Prostate gland (tissue), 2 donors: ENCODE data around the gene KLF9. TPM values are rescaled to one million over a fixed set of nuclear protein-coding genes. Genes with fewer than 3 reads are reported as not detected.

ENCODE experiments used
- DNase-seq: peaks from one replicate; pipeline ENCODE4 v3.0.0-alpha.2; 2019; ENCODE audit warnings: low spot score
- H3K27ac ChIP-seq, 2 donors: fragments of 200-600 bp; sonication (generic); 2 replicates each; pipeline ENCODE4 v1.5.1; 2017 to 2019
- H3K27me3 ChIP-seq: fragments of 200-600 bp; sonication (generic); replicated peaks from 2 replicates; pipeline ENCODE4 v1.5.1; 2019; ENCODE audit not compliant: insufficient read depth
- H3K36me3 ChIP-seq, 2 donors: fragments of 200-600 bp; sonication (generic); 1 replicate in 1 of 2; 2 replicates in 1 of 2; pipeline versions ENCODE4 v1.5.1 to v1.8.1; 2017 to 2019
- H3K4me1 ChIP-seq: fragments of 200-600 bp; sonication (generic); replicated peaks from 2 replicates; pipeline ENCODE4 v1.5.1; 2019
- H3K4me3 ChIP-seq, 2 donors: fragments of 200-600 bp; sonication (generic); 2 replicates each; pipeline ENCODE4 v1.5.1; 2017 to 2019
- H3K9me3 ChIP-seq: fragments of 200-600 bp; sonication (generic); 2 replicates; pipeline ENCODE4 v1.5.1; 2017
- CTCF ChIP-seq, 4 experiments: fragments of 200-600 bp in 2 of 4; fragments of 450-650 bp in 2 of 4; sonication (generic) in 2 of 4; IDR thresholded peaks; 1 replicate in 3 of 4; 2 replicates in 1 of 4; pipeline ENCODE4 v1.5.1; 2016 to 2019; ENCODE audit warnings: antibody characterized with exemption in 4 of 4, mild to moderate bottlenecking in 2 of 4, moderate library complexity in 2 of 4
- POLR2A ChIP-seq: fragments of 450-650 bp; IDR thresholded peaks from one replicate; pipeline ENCODE4 v1.6.1; 2016; ENCODE audit warnings: antibody characterized with exemption, mild to moderate bottlenecking
- POLR2AphosphoS5 ChIP-seq: sonication (generic); formaldehyde crosslinking; IDR thresholded peaks from one replicate; pipeline ENCODE4 v1.6.1; 2017; ENCODE audit warnings: antibody characterized with exemption
- WGBS: methylation state at CpG from one replicate; pipeline ENCODE4 v1.1.5; 2018; 5-methylcytosine and 5-hydroxymethylcytosine counted together
- intact Hi-C: fragments of 100-400 bp; cut with DNase I; formaldehyde crosslinking; loops from one replicate; pipeline ENCODE4 v1.14.2; 2022
- total RNA-seq, 2 donors: library from RNA; depleted of rRNA; stranded (reverse); fragments of >200 nt; gene quantifications; one replicate each; pipeline ENCODE4 v1.1.0, GENCODE V29; 2016

The KLF9 gene
- total RNA-seq, 2 donors from 2014 or later, result 82.9 to 129 TPM

- intact Hi-C loops, result loop anchor here (10.0 kb wide), 2 partner anchors 160 to 370 kb away; partner anchors contain the start of genes MAMDC2 and SMC5
- 63% methylated on average over 2 of the region's 2 CpGs for WGBS
Measured at GRCh38 chr9:70415041-70415440, 584 bp upstream of the KLF9 start.

GRCh38 chr9:70413464-70413798, 1.0 kb downstream of the KLF9 start:
- 2% methylated on average over 48 of the region's 53 CpGs for WGBS

More at GRCh38 chr9:70415041-70415440, 584 bp upstream of the KLF9 start:
- no peaks in the 10 kb centered on the region for H3K9me3 ChIP-seq
- no peaks in the 10 kb centered on the region for H3K36me3 ChIP-seq
- H3K27me3 ChIP-seq, result no peaks in the 10 kb centered on the region
- DNase-seq, result no peak
- peaks cover 9% of the 10 kb centered on the region for H3K4me1 ChIP-seq
- peak overlapping the region; percentile 100 for H3K27ac ChIP-seq
- TF ChIP-seq CTCF (IDR thresholded peaks at IDR 0.05) (no peak), POLR2A (no peak), POLR2AphosphoS5 (no peak)
- peak overlapping the region; percentile 89 to 97 for H3K4me3 ChIP-seq

GRCh38 chr9:70412832-70413463, 1.5 kb downstream of the KLF9 start:
- peaks cover 7% of the 10 kb centered on the region for H3K4me1 ChIP-seq
- no peaks in the 10 kb centered on the region for H3K27me3 ChIP-seq
- peak overlapping the region; percentile 100 for H3K27ac ChIP-seq
- H3K9me3 ChIP-seq, result no peaks in the 10 kb centered on the region
- H3K4me3 ChIP-seq, result peak overlapping the region; percentile 89 to 97
- no peak for TF ChIP-seq CTCF (IDR thresholded peaks at IDR 0.05)
- peak; percentile 59 for TF ChIP-seq POLR2AphosphoS5
- under 1% methylated on average over 48 of the region's 56 CpGs for WGBS
- peak; percentile 64 for DNase-seq
- H3K36me3 ChIP-seq, result no peaks in the 10 kb centered on the region
- intact Hi-C loops, result loop anchor here (10.0 kb wide), 2 partner anchors 158 to 368 kb away; partner anchors contain the start of genes MAMDC2 and SMC5

More at GRCh38 chr9:70413464-70413798, 1.0 kb downstream of the KLF9 start:
- TF ChIP-seq POLR2AphosphoS5 (no peak), POLR2A (no peak), CTCF (IDR thresholded peaks at IDR 0.05) (no peak)
- Histone ChIP-seq H3K4me3 (peak overlapping the region; percentile 89 to 97), H3K36me3 (no peaks in the 10 kb centered on the region), H3K4me1 (peaks cover 9% of the 10 kb centered on the region), H3K27me3 (no peaks in the 10 kb centered on the region), H3K27ac (peak overlapping the region; percentile 100), H3K9me3 (no peaks in the 10 kb centered on the region)
- intact Hi-C loops, result loop anchor here (10.0 kb wide), 2 partner anchors 159 to 369 kb away; partner anchors contain the start of genes MAMDC2 and SMC5
- DNase-seq, result no peak

- H3K4me1 ChIP-seq, result peaks cover 3% of the 10 kb centered on the region
- DNase-seq, result peak; percentile 69
- WGBS, result under 1% methylated on average over 37 of the region's 41 CpGs
- H3K27ac ChIP-seq, result peak overlapping the region; percentile 100
- H3K36me3 ChIP-seq, result no peaks in the 10 kb centered on the region
- intact Hi-C loops, result loop anchor here (10.0 kb wide), 2 partner anchors 157 to 367 kb away; partner anchors contain the start of genes MAMDC2 and SMC5
- no peaks in the 10 kb centered on the region for H3K27me3 ChIP-seq
- peak; percentile 49 for TF ChIP-seq POLR2AphosphoS5
- peak; percentile 54 for TF ChIP-seq POLR2A
- no peak for TF ChIP-seq CTCF (IDR thresholded peaks at IDR 0.05)
- H3K9me3 ChIP-seq, result no peaks in the 10 kb centered on the region
- H3K4me3 ChIP-seq, result peak overlapping the region; percentile 89 to 97
Measured at GRCh38 chr9:70411930-70412831, 2.3 kb downstream of the KLF9 start.
